Measurements from ENCODE around the gene CDH13.
A peak's percentile ranks its signal among the peaks of the same experiment; 100 is the strongest.

Gene CDH13

GRCh38 chr16:83136419-83136818, 509.6 kb downstream of the CDH13 start:
- H3K4me1 ChIP-seq (ENCODE audit: low read length), result no peaks in the 10 kb centered on the region
- H3K4me3 ChIP-seq (ENCODE audit: low read length), result no peak overlapping the region

GRCh38 chr16:83136924-83137323, 510.2 kb downstream of the CDH13 start:
- H2AFZ ChIP-seq (ENCODE audit: low read length), result 0 out of 2 replicates have a peak overlapping the region, but pooled peaks have one; percentile 48

More at GRCh38 chr16:83136419-83136818, 509.6 kb downstream of the CDH13 start:
- H3K9me2 ChIP-seq (replicated peaks; ENCODE audit: insufficient read depth, low read length), result no peaks in the 10 kb centered on the region
- H4K20me1 ChIP-seq (ENCODE audit: insufficient read depth, low read length), result no peaks in the 10 kb centered on the region
- TF ChIP-seq CTCF (IDR thresholded peaks at IDR 0.05; ENCODE audit: low read length) (no peak), EZH2phosphoT487 (IDR thresholded peaks at IDR 0.05; ENCODE audit: low read length) (no peak)
- H3K36me3 ChIP-seq (replicated peaks; ENCODE audit: insufficient read depth, low read length), result no peaks in the 10 kb centered on the region
- no peak for DNase-seq
- H3K27me3 ChIP-seq (replicated peaks; ENCODE audit: insufficient read depth, low read length), result no peaks in the 10 kb centered on the region
- no peak overlapping the region; the same call in 1 of the 2 replicates for H3K4me2 ChIP-seq (ENCODE audit: low read depth, low read length)
- no peaks in the 10 kb centered on the region for H3K9me3 ChIP-seq (replicated peaks; ENCODE audit: insufficient read depth, low read length)
- H3F3A ChIP-seq (ENCODE audit: insufficient read depth, low read length), result no peaks in the 10 kb centered on the region
- no peak overlapping the region for H3K9ac ChIP-seq (ENCODE audit: low read length)
- H3K79me2 ChIP-seq (ENCODE audit: low read length), result no peaks in the 10 kb centered on the region
- no peak overlapping the region for H2AFZ ChIP-seq (ENCODE audit: low read length)
- H3K27ac ChIP-seq (ENCODE audit: low read length), result no peak overlapping the region

GRCh38 chr16:83137326-83137781, 510.6 kb downstream of the CDH13 start:
- no peak for TF ChIP-seq CTCF (IDR thresholded peaks at IDR 0.05; ENCODE audit: low read length)
- no peak for TF ChIP-seq EZH2phosphoT487 (IDR thresholded peaks at IDR 0.05; ENCODE audit: low read length)
- no peak for TF ChIP-seq EZH2 (optimal IDR thresholded peaks at IDR 0.05; ENCODE audit: low read depth, low read length)
- Histone ChIP-seq H4K20me1 (ENCODE audit: insufficient read depth, low read length) (no peaks in the 10 kb centered on the region), H3K9ac (ENCODE audit: low read length) (no peak overlapping the region), H3F3A (ENCODE audit: insufficient read depth, low read length) (no peaks in the 10 kb centered on the region), H2AFZ (ENCODE audit: low read length) (0 out of 2 replicates have a peak overlapping the region, but pooled peaks have one; percentile 48), H3K4me1 (ENCODE audit: low read length) (no peaks in the 10 kb centered on the region), H3K27me3 (replicated peaks; ENCODE audit: insufficient read depth, low read length) (no peaks in the 10 kb centered on the region), H3K4me3 (ENCODE audit: low read length) (peak overlapping the region; percentile 27; the same call in 1 of the 2 replicates), H3K79me2 (ENCODE audit: low read length) (no peaks in the 10 kb centered on the region), H3K4me2 (ENCODE audit: low read depth, low read length) (peak overlapping the region; percentile 68), H3K9me2 (replicated peaks; ENCODE audit: insufficient read depth, low read length) (no peaks in the 10 kb centered on the region), H3K27ac (ENCODE audit: low read length) (no peak overlapping the region), H3K9me3 (replicated peaks; ENCODE audit: insufficient read depth, low read length) (no peaks in the 10 kb centered on the region), H3K36me3 (replicated peaks; ENCODE audit: insufficient read depth, low read length) (no peaks in the 10 kb centered on the region)
- peak; percentile 75 for DNase-seq

More at GRCh38 chr16:83136924-83137323, 510.2 kb downstream of the CDH13 start:
- Histone ChIP-seq H3F3A (ENCODE audit: insufficient read depth, low read length) (no peaks in the 10 kb centered on the region), H3K9me2 (replicated peaks; ENCODE audit: insufficient read depth, low read length) (no peaks in the 10 kb centered on the region), H3K4me3 (ENCODE audit: low read length) (peak overlapping the region; percentile 27; the same call in 1 of the 2 replicates), H3K4me2 (ENCODE audit: low read depth, low read length) (peak overlapping the region; percentile 68), H3K27ac (ENCODE audit: low read length) (no peak overlapping the region), H3K9ac (ENCODE audit: low read length) (no peak overlapping the region), H4K20me1 (ENCODE audit: insufficient read depth, low read length) (no peaks in the 10 kb centered on the region), H3K27me3 (replicated peaks; ENCODE audit: insufficient read depth, low read length) (no peaks in the 10 kb centered on the region), H3K9me3 (replicated peaks; ENCODE audit: insufficient read depth, low read length) (no peaks in the 10 kb centered on the region), H3K79me2 (ENCODE audit: low read length) (no peaks in the 10 kb centered on the region), H3K36me3 (replicated peaks; ENCODE audit: insufficient read depth, low read length) (no peaks in the 10 kb centered on the region), H3K4me1 (ENCODE audit: low read length) (no peaks in the 10 kb centered on the region)
- no peak for TF ChIP-seq CTCF (IDR thresholded peaks at IDR 0.05; ENCODE audit: low read length)
- TF ChIP-seq EZH2 (optimal IDR thresholded peaks at IDR 0.05; ENCODE audit: low read depth, low read length), result no peak
- no peak for TF ChIP-seq EZH2phosphoT487 (IDR thresholded peaks at IDR 0.05; ENCODE audit: low read length)
- DNase-seq, result no peak
